Gastrocnemius medialis (tissue), 4 donors: ENCODE measurements around the gene ANKRD55. TPM values are rescaled to one million over a fixed set of nuclear protein-coding genes. Genes with fewer than 3 reads are reported as not detected.

ENCODE experiments used
- ATAC-seq, 2 donors: fragments of 150-250 bp; one replicate each; pipeline ENCODE4 v1.9.1; 2016
- DNase-seq, 2 donors: peaks; one replicate each; pipeline ENCODE4 v3.0.0-alpha.2; 2019
- H3K27ac ChIP-seq, 4 donors: fragments of 200-600 bp; sonication (generic); 1 replicate in 1 of 4; 2 replicates in 3 of 4; pipeline ENCODE4 v1.5.1; 2016 to 2018; ENCODE audit warnings: mild to moderate bottlenecking in 2 of 4, moderate library complexity in 1 of 4
- H3K27me3 ChIP-seq, 3 donors: fragments of 200-600 bp; sonication (generic) in 2 of 3; 1 replicate in 1 of 3; 2 replicates in 2 of 3; pipeline versions ENCODE4 v1.5.1 to v1.6.0; 2016 to 2019; ENCODE audit warnings: mild to moderate bottlenecking in 1 of 3, moderate library complexity in 1 of 3
- H3K36me3 ChIP-seq, 2 donors: fragments of 200-600 bp; sonication (generic) in 1 of 2; one replicate each; pipeline ENCODE4 v1.5.1; 2017 to 2018
- H3K4me1 ChIP-seq, 2 donors: fragments of 200-600 bp; sonication (generic) in 1 of 2; one replicate each; pipeline ENCODE4 v1.5.1; 2016 to 2017; ENCODE audit warnings: mild to moderate bottlenecking in 2 of 2
- H3K4me3 ChIP-seq, 4 donors: fragments of 200-600 bp; sonication (generic) in 3 of 4; 1 replicate in 1 of 4; 2 replicates in 3 of 4; pipeline ENCODE4 v1.5.1; 2016 to 2019; ENCODE audit warnings: mild to moderate bottlenecking in 2 of 4
- H3K9me3 ChIP-seq, 3 donors: fragments of 200-600 bp; sonication (generic) in 2 of 3; 1 replicate in 1 of 3; 2 replicates in 2 of 3; pipeline ENCODE4 v1.5.1; 2016 to 2019
- CTCF ChIP-seq, 5 experiments: fragments of 450-650 bp in 3 of 5; fragments of 200-600 bp in 2 of 5; sonication (generic) in 2 of 5; IDR thresholded peaks in 4 of 5; conservative IDR thresholded peaks in 1 of 5; 1 replicate in 4 of 5; 2 replicates in 1 of 5; pipeline ENCODE4 v1.5.1; 2016 to 2019; ENCODE audit warnings: antibody characterized with exemption in 5 of 5, mild to moderate bottlenecking in 3 of 5, moderate library complexity in 3 of 5
- POLR2A ChIP-seq, 2 donors: fragments of 450-650 bp; IDR thresholded peaks; one replicate each; pipeline ENCODE4 v1.6.1; 2017; ENCODE audit warnings: antibody characterized with exemption in 2 of 2, mild to moderate bottlenecking in 2 of 2, moderate library complexity in 2 of 2
- in situ Hi-C, 4 donors: fragments of 200-750 bp; cut with MboI; loops; one replicate each; pipeline versions ENCODE4 v1.15.0 to v1.8.0; 2017; ENCODE audit warnings: low sequenced_read_pairs in 4 of 4
- intact Hi-C: fragments of 100-400 bp; cut with DNase I; formaldehyde crosslinking; loops from one replicate; pipeline ENCODE4 v1.15.1; 2023; ENCODE audit warnings: low total_unique reads
- total RNA-seq, 4 donors: library from RNA; depleted of rRNA; stranded (reverse); fragments of >200 nt; gene quantifications; one replicate each; pipeline versions ENCODE4 v1.1.0 to v1.2.3, GENCODE V29; 2016

The ANKRD55 gene
- total RNA-seq, 4 donors from 2014 or later, result not detected

DNA sequence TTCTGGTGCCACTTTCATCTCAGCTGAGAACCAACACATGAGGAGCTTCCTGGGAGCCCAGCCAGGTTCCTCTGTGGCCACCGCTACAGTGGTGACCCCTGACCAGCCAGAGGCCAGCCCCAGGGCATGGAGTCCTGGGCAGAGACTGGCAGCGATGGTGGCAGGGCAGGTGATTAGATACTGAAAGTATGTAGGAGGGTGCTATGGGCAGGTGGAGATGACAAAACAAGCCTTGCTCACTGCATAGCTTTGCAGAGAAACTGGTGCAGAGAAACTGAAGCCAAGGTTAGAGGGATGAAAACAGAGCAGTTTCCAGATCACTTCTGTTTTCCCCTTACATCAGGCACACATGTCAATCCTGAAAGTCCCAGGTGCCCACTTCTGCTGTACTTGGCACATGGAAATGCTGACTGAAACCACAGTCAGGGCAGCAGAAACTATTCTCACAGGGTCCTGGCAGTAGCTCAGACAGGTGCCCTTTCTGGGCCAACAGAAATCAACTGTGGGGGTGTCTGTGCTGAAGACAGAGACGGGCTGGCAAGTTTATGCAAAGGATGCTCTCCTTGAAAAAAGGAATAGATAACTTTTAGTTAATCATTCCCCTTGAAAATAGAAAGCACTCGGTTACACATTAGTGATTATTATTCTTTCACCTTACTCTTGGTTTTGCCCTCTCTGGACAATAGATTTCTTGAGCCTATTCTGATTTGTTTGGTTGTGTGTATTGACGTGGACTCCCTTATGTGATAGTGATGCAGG, 90.3 kb downstream of the ANKRD55 start:
- Histone ChIP-seq H3K36me3 (no peaks in the 10 kb centered on the region), H3K4me3 (no peak overlapping the region), H3K4me1 (no peaks in the 10 kb centered on the region), H3K27me3 (no peaks in the 10 kb centered on the region), H3K27ac (no peak overlapping the region), H3K9me3 (no peaks in the 10 kb centered on the region)
- in situ Hi-C loops, result no loop called here
- intact Hi-C loops, result no loop called here
- TF ChIP-seq CTCF (IDR thresholded peaks at IDR 0.05 in 4 of 5, conservative IDR thresholded peaks at IDR 0.05 in 1 of 5) (no peak), POLR2A (IDR thresholded peaks at IDR 0.05) (no peak)
- DNase-seq (no peak), ATAC-seq (no peak)

DNA sequence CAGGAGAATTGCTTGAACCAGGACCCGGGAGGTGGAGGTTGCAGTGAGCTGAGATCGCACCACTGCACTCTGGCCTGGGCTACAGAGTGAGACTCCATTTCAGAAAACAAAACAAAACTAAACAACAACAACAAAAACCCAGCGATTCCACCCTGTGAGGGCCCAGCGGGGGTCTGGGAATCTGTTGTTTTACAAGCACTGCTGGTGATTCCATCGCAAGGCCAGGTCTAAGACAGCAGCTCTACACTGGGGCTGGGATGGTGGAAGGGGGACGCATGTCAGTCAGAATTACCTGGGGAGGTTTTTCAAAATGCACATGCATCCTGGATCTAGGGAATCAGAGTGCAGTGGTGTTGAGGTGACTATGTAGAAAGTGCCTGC, 90.9 kb downstream of the ANKRD55 start:
- DNase-seq (no peak), ATAC-seq (no peak)
- Histone ChIP-seq H3K9me3 (no peaks in the 10 kb centered on the region), H3K27ac (no peak overlapping the region), H3K4me1 (no peaks in the 10 kb centered on the region), H3K4me3 (no peak overlapping the region), H3K27me3 (no peaks in the 10 kb centered on the region), H3K36me3 (no peaks in the 10 kb centered on the region)
- in situ Hi-C loops, result no loop called here
- intact Hi-C loops, result no loop called here
- TF ChIP-seq POLR2A (IDR thresholded peaks at IDR 0.05) (no peak), CTCF (IDR thresholded peaks at IDR 0.05 in 4 of 5, conservative IDR thresholded peaks at IDR 0.05 in 1 of 5) (no peak)

- Histone ChIP-seq H3K36me3 (no peaks in the 10 kb centered on the region), H3K27ac (no peak overlapping the region), H3K4me3 (no peak overlapping the region), H3K9me3 (no peaks in the 10 kb centered on the region), H3K27me3 (no peaks in the 10 kb centered on the region), H3K4me1 (no peaks in the 10 kb centered on the region)
- intact Hi-C loops, result no loop called here
- ATAC-seq, result no peak
- TF ChIP-seq CTCF (IDR thresholded peaks at IDR 0.05 in 4 of 5, conservative IDR thresholded peaks at IDR 0.05 in 1 of 5) (no peak), POLR2A (IDR thresholded peaks at IDR 0.05) (no peak)
- DNase-seq, result no peak
- in situ Hi-C loops, result no loop called here
Observed at GRCh38 chr5:56140073-56140472, 93.1 kb downstream of the ANKRD55 start.

DNA sequence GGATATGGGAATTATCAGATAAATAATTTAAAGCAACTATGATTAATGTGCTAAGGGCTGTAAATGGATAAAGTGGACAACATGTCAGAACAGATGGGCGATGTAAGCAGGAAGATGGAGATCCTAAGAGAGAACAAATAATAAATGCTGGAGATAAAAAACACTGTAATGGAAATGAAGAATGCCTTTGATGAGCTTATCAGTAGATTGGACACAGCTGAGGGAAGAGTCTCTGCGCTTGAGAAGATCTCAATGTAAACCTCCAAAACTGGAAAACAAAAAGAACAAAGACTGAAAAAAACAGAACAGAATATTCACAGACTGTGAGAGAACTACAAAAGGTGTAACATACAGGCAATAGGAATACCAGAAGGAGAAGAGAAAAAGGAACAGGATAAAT, 102.5 kb downstream of the ANKRD55 start:
- no peak for ATAC-seq
- TF ChIP-seq CTCF (IDR thresholded peaks at IDR 0.05 in 4 of 5, conservative IDR thresholded peaks at IDR 0.05 in 1 of 5) (no peak), POLR2A (IDR thresholded peaks at IDR 0.05) (no peak)
- no peaks in the 10 kb centered on the region for H3K36me3 ChIP-seq
- no peaks in the 10 kb centered on the region for H3K27me3 ChIP-seq
- H3K4me3 ChIP-seq, result no peak overlapping the region
- H3K4me1 ChIP-seq, result no peaks in the 10 kb centered on the region
- H3K9me3 ChIP-seq, result no peaks in the 10 kb centered on the region
- no peak overlapping the region for H3K27ac ChIP-seq
- intact Hi-C loops (no loop called here), in situ Hi-C loops (no loop called here)
- DNase-seq, result no peak

GRCh38 chr5:56129288-56129687, 103.8 kb downstream of the ANKRD55 start:
- no peak for DNase-seq
- H3K9me3 ChIP-seq, result no peaks in the 10 kb centered on the region
- TF ChIP-seq POLR2A (IDR thresholded peaks at IDR 0.05), result no peak
- no peak for TF ChIP-seq CTCF (IDR thresholded peaks at IDR 0.05 in 4 of 5, conservative IDR thresholded peaks at IDR 0.05 in 1 of 5)
- in situ Hi-C loops (no loop called here), intact Hi-C loops (no loop called here)
- no peaks in the 10 kb centered on the region for H3K36me3 ChIP-seq
- no peak for ATAC-seq
- no peak overlapping the region for H3K4me3 ChIP-seq
- no peak overlapping the region for H3K27ac ChIP-seq
- no peaks in the 10 kb centered on the region for H3K4me1 ChIP-seq
- no peaks in the 10 kb centered on the region for H3K27me3 ChIP-seq
